K562 (cell line): ENCODE results near the gene ZNF473. TPM values are rescaled to one million over a fixed set of nuclear protein-coding genes. Genes with fewer than 3 reads are reported as not detected.

Experiments used
- ARHGAP35 ChIP-seq: fragments of 450-650 bp; IDR thresholded peaks from 2 replicates; pipeline ENCODE4 v1.6.1; 2018; ENCODE audit not compliant: partially characterized antibody
- ATF4 ChIP-seq: fragments of 450-650 bp; formaldehyde crosslinking; IDR thresholded peaks from 2 replicates; pipeline ENCODE4 v1.4.0; 2022; ENCODE audit warnings: mild to moderate bottlenecking, moderate library complexity
- CC2D1A ChIP-seq: fragments of 450-650 bp; IDR thresholded peaks from 2 replicates; pipeline ENCODE4 v1.6.1; 2017; ENCODE audit warnings: mild to moderate bottlenecking
- CCNT2 ChIP-seq: IDR thresholded peaks from 2 replicates; pipeline ENCODE4 v1.6.1; 2011; ENCODE audit warnings: borderline replicate concordance, low read depth, mild to moderate bottlenecking, moderate library complexity, mixed read lengths, low read length; ENCODE audit not compliant: insufficient read length; ENCODE audit errors: extremely low read depth
- EP300 ChIP-seq: IDR thresholded peaks from 2 replicates; pipeline ENCODE4 v1.6.1; 2012; ENCODE audit warnings: low read length, improper control_type of control experiment
- GTF2A2 ChIP-seq: IDR thresholded peaks from 2 replicates; pipeline ENCODE4 v1.6.1; 2016; ENCODE audit warnings: mild to moderate bottlenecking, missing genetic modification characterization, missing compliant biosample characterization
- HNRNPLL ChIP-seq: fragments of 200-400 bp; formaldehyde crosslinking; IDR thresholded peaks from 2 replicates; pipeline ENCODE4 v1.6.1; 2017; ENCODE audit warnings: low read length, low read depth, mild to moderate bottlenecking; ENCODE audit not compliant: poor library complexity, severe bottlenecking
- KLF6 ChIP-seq: fragments of 250-450 bp; sonication (Bioruptor Pico); IDR thresholded peaks from 2 replicates; pipeline ENCODE4 v1.4.0; 2020; ENCODE audit warnings: mild to moderate bottlenecking, moderate library complexity, borderline replicate concordance
- NRF1 ChIP-seq, 2 experiments: fragments of 450-650 bp; IDR thresholded peaks in 1 of 2; conservative IDR thresholded peaks in 1 of 2; 2 replicates each; pipeline ENCODE4 v1.6.1; 2014; ENCODE audit warnings: mild to moderate bottlenecking in 2 of 2
- PHTF2 ChIP-seq: fragments of 250-450 bp; sonication (Bioruptor Pico); IDR thresholded peaks from 2 replicates; pipeline ENCODE4 v1.5.0; 2021; ENCODE audit warnings: mild to moderate bottlenecking
- RBM15 ChIP-seq: fragments of 200-400 bp; formaldehyde crosslinking; IDR thresholded peaks from 2 replicates; pipeline ENCODE4 v1.6.1; 2018; ENCODE audit warnings: mild to moderate bottlenecking, low read length, moderate library complexity; ENCODE audit not compliant: insufficient read depth
- RNF219 ChIP-seq: fragments of 250-450 bp; sonication (Bioruptor Pico); IDR thresholded peaks from 2 replicates; pipeline ENCODE4 v1.5.0; 2022; ENCODE audit warnings: mild to moderate bottlenecking
- ZNF224 ChIP-seq: sonication (generic); formaldehyde crosslinking; IDR thresholded peaks from 2 replicates; pipeline ENCODE4 v1.8.0; 2022; ENCODE audit warnings: mild to moderate bottlenecking, missing genetic modification reagents
- ZNF398 ChIP-seq: fragments of 250-450 bp; sonication (Bioruptor Pico); IDR thresholded peaks from 2 replicates; pipeline ENCODE4 v1.8.0; 2021; ENCODE audit warnings: moderate library complexity, mild to moderate bottlenecking, inconsistent platforms
- polyA plus RNA-seq, 8 experiments: library from polyadenylated mRNA; depleted of rRNA in 4 of 8; stranded (reverse) in 5 of 8; unstranded in 3 of 8; fragments of >200 nt; fragmentation: Nextera tagmentation in 2 of 8; fragmentation: Illumina TruSeq in 1 of 8; extraction: Ambion mirVana in 2 of 8; extraction: Trizol in 1 of 8; gene quantifications; 2 replicates each; pipeline versions ENCODE4 v1.2.1 to v1.2.3, GENCODE V29; 2011 to 2014; ENCODE audit warnings: inconsistent platforms in 1 of 8, missing spikeins in 1 of 8
- total RNA-seq, 7 experiments: library from RNA; depleted of rRNA in 6 of 7; stranded (reverse); fragments of >200 nt in 6 of 7; fragmentation: Illumina TruSeq in 2 of 7; extraction: Trizol in 2 of 7; gene quantifications; 2 replicates each; pipeline versions ENCODE4 v1.2.1 to v1.2.3, GENCODE V29; 2011 to 2021; ENCODE audit warnings: low replicate concordance in 1 of 7

Gene ZNF473
- total and polyA plus RNA-seq, 9 of the 15 experiments (the other 6 are each of a cell fraction or from before 2014, with no cell fraction given): 8.2 to 34.0 (median 28.5) TPM

GRCh38 chr19:49987159-49987698 lies 38.6 kb upstream of the ZNF473 start (continued):
- TF ChIP-seq HNRNPLL: no peak
- no peak for TF ChIP-seq ARHGAP35
- TF ChIP-seq ATF4 (CRISPR knock-in tag): peak; percentile 82
- peak; percentile 50 for TF ChIP-seq ZNF398
- TF ChIP-seq ZNF224: peak; percentile 100
- peak; percentile 86 for TF ChIP-seq GTF2A2 (tag)
- no peak for TF ChIP-seq EP300
- TF ChIP-seq PHTF2: peak; percentile 89; the same call in 1 of the 2 replicates
- TF ChIP-seq RNF219 (CRISPR knock-in tag): peak; percentile 83; the same call in 1 of the 2 replicates
- TF ChIP-seq KLF6 (CRISPR knock-in tag): peak; percentile 94; the same call in 1 of the 2 replicates
- peak; percentile 91 for TF ChIP-seq CC2D1A
- no peak for TF ChIP-seq CCNT2
- 0 out of 4 replicates have a peak, but pooled peaks of 1 of the 2 experiments have one; percentile 24 for TF ChIP-seq NRF1 (conservative IDR thresholded peaks at IDR 0.05 in 1 of 2, IDR thresholded peaks at IDR 0.05 in 1 of 2)
- no peak for TF ChIP-seq RBM15
